ENCODE results near the gene HERC5.

GRCh38 chr4:88446124-88446523 lies 10.8 kb upstream of the HERC5 start:
- TF ChIP-seq CTCF (IDR thresholded peaks at IDR 0.05 in 2 of 3, conservative IDR thresholded peaks at IDR 0.05 in 1 of 3; ENCODE audit: borderline replicate concordance in 1 of 3, insufficient read depth in 1 of 3, low read depth in 2 of 3, low read length in 2 of 3): no peak
- no peak for TF ChIP-seq ZNF274 (IDR thresholded peaks at IDR 0.05; ENCODE audit: low read depth, low read length)
- no peak for TF ChIP-seq SIN3A (IDR thresholded peaks at IDR 0.05; ENCODE audit: low read depth)
